Aorta (tissue), 5 donors: Measurements from ENCODE around the gene NACC2. TPM values are rescaled to one million over a fixed set of nuclear protein-coding genes. Genes with fewer than 3 reads are reported as not detected.

Source experiments
- ATAC-seq: fragments of 200-7000 bp; cut with Tn5 transposase; one replicate; pipeline ENCODE4 v1.9.1; 2022; ENCODE audit warnings: moderate library complexity; ENCODE audit not compliant: low FRiP score
- DNase-seq, 2 donors: peaks; one replicate each; pipeline ENCODE4 v3.0.0-alpha.2; 2020
- H3K27ac ChIP-seq, 2 donors: one replicate each; pipeline ENCODE4 v1.5.1; 2013; ENCODE audit warnings: low read length in 2 of 2, mild to moderate bottlenecking in 2 of 2, moderate library complexity in 2 of 2, control low read depth in 1 of 2, inconsistent platforms in 1 of 2, low read depth in 1 of 2
- H3K27me3 ChIP-seq, 2 donors: one replicate each; pipeline ENCODE4 v1.6.1; 2013; ENCODE audit warnings: control low read depth in 1 of 2, low read length in 1 of 2, mild to moderate bottlenecking in 1 of 2, moderate library complexity in 1 of 2; ENCODE audit not compliant: insufficient read depth in 2 of 2, control insufficient read depth in 1 of 2
- H3K36me3 ChIP-seq, 2 donors: one replicate each; pipeline ENCODE4 v1.6.1; 2013; ENCODE audit warnings: control low read depth in 1 of 2, low read length in 1 of 2, mild to moderate bottlenecking in 1 of 2; ENCODE audit not compliant: insufficient read depth in 2 of 2, control insufficient read depth in 1 of 2
- H3K4me1 ChIP-seq, 2 donors: one replicate each; pipeline ENCODE4 v1.6.1; 2013; ENCODE audit warnings: low read length in 2 of 2, control low read depth in 1 of 2, mild to moderate bottlenecking in 1 of 2, moderate library complexity in 1 of 2; ENCODE audit not compliant: insufficient read depth in 2 of 2, control insufficient read depth in 1 of 2
- H3K4me3 ChIP-seq, 2 donors: one replicate each; pipeline ENCODE4 v1.5.1; 2013; ENCODE audit warnings: low read length in 2 of 2, control low read depth in 1 of 2, mild to moderate bottlenecking in 1 of 2
- H3K9me3 ChIP-seq: one replicate; pipeline ENCODE4 v1.6.1; 2013; ENCODE audit warnings: mild to moderate bottlenecking, low read length; ENCODE audit not compliant: control insufficient read depth
- WGBS, 2 donors: extraction: QIAGEN DNeasy Blood & Tissue Kit; methylation state at CpG; one replicate each; pipeline ENCODE4 v1.1.7; 2013; 5-methylcytosine and 5-hydroxymethylcytosine counted together
- intact Hi-C, 2 donors: fragments of 100-400 bp; cut with DNase I; formaldehyde crosslinking; loops; one replicate each; pipeline versions ENCODE4 v1.14.2 to v1.15.0; 2022
- polyA plus RNA-seq, 2 donors: library from polyadenylated mRNA; stranded (reverse); fragments of 200-250 nt; gene quantifications; one replicate each; pipeline ENCODE4 v1.2.3, GENCODE V29; 2013
- total RNA-seq, 2 donors: library from RNA; stranded (reverse); fragmentation: NEBNext Ultra II Directional; extraction: Animal tissue kit (Norgen Biotek cat#: 25700); gene quantifications; one replicate each; pipeline ENCODE4 v1.2.1, GENCODE V29; 2021
- donor health status: healthy with polysubstance abuse.
- donor health status: Bipolar disorder and iron deficiency.
- donor health status: DM: no; HTN: no; CAD: no.
- donor health status: DM: no; HTN: no; CAD: no.
- donor health status: DM: yes; HTN: yes; CAD: no.

Gene NACC2
- total and polyA plus RNA-seq, 4 donors, result 10.5 to 61.0 (median 31.5) TPM

DNA sequence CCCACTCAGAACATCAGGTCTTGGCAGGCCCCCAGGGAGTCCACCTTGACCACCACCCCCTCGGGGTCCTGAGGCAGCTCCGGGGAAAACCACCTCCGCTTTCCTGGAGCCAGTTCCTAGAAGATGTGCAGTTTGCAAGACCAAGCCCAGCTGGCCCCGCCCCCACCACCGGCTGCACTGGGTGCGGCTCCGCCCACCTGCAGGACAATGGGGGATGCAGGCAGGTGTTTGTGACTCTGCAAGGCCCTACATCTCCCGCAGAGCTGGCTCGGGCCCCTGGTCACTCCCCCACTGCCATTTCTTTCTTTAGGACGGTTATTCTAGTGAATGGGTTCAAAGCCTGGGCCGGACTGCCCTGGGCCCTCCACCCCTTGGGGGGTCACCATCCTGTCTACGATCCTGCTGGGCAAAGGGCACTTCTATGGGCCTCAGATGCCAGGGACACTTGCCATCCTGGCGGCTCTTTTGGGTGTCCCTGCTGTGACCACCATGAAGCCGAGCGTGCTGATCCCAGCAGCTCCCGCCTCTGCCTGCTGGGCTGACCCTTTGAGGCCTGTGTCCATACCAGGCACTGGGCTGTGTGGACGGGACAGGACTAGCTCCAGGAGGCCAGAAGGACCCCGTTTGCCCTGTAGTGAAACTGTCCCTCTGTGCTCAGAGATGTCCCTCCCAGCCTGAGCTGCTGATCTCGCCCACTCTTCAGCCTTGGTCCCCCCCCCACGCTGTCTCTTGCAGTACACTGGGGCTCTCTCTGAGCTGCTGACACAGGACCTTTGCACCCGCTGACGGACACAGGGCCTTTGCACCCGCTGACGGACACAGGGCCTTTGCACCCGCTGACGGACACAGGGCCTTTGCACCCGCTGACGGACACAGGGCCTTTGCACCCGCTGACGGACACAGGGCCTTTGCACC lies 5.9 kb upstream of the NACC2 start:
- no peak for ATAC-seq
- Histone ChIP-seq H3K27me3 (no peaks in the 10 kb centered on the region), H3K4me3 (no peak overlapping the region), H3K36me3 (no peaks in the 10 kb centered on the region), H3K9me3 (no peaks in the 10 kb centered on the region), H3K27ac (no peak overlapping the region), H3K4me1 (no peaks in the 10 kb centered on the region)
- no peak for DNase-seq
- intact Hi-C loops, result no loop called here
- 62 to 63% methylated on average over 26 of the region's 30 CpGs for whole genome bisulfite sequencing, 2 donors

DNA sequence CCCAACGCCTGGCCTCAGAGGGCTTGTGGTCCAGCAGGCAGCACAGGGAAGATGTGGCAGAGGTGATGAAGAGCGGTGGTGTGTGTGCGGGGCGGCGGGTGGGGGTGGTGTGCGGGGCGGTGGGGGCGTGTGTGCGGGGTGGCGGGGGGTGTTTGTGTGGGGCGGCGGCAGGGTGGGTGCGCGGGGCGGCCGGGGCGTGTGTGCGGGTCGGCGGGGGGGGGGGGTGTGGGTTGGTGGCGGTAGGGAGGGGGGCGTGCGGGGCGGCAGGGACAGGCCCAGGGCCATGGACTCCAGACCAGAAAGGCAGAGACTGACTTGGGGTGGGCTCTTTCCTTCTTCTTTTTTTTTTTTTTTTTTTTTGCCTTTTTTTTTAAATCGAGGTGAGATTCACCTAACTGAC lies 4.5 kb upstream of the NACC2 start:
- H3K27ac ChIP-seq, result no peak overlapping the region
- ATAC-seq (no peak), DNase-seq (no peak)
- H3K36me3 ChIP-seq, result no peaks in the 10 kb centered on the region
- H3K4me1 ChIP-seq, result no peaks in the 10 kb centered on the region
- no peaks in the 10 kb centered on the region for H3K27me3 ChIP-seq
- 71 to 75% methylated on average over 1 to 25 of the region's 25 CpGs for WGBS, 2 donors
- intact Hi-C loops, result no loop called here
- H3K9me3 ChIP-seq, result no peaks in the 10 kb centered on the region
- H3K4me3 ChIP-seq, result no peak overlapping the region

DNA sequence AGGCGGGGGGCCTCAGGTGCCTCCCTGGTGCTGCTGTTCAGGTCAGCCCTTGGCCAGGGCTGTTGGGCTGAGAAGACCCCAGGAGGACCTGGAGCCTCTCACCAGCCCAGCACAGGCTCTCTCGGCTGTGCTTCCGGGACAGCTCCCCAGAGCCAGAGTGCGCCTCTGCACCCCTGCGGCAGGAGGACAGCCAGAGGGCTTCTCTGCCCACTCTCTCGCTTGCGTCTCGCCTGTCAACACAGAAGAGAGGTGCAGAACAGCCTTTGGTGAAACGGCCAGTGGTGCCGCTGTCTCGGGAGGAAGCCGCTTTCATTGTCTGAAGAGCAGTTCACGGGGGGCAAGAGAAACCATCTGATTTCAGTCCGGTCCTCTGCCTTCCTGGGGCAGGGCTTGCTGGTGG lies 3.8 kb upstream of the NACC2 start:
- no peaks in the 10 kb centered on the region for H3K36me3 ChIP-seq
- ATAC-seq (no peak), DNase-seq (no peak)
- H3K9me3 ChIP-seq, result no peaks in the 10 kb centered on the region
- 42 to 44% methylated on average over 14 of the region's 14 CpGs for WGBS, 2 donors
- no peak overlapping the region for H3K27ac ChIP-seq
- H3K4me1 ChIP-seq, result no peaks in the 10 kb centered on the region
- intact Hi-C loops, result no loop called here
- no peaks in the 10 kb centered on the region for H3K27me3 ChIP-seq
- no peak overlapping the region for H3K4me3 ChIP-seq

DNA sequence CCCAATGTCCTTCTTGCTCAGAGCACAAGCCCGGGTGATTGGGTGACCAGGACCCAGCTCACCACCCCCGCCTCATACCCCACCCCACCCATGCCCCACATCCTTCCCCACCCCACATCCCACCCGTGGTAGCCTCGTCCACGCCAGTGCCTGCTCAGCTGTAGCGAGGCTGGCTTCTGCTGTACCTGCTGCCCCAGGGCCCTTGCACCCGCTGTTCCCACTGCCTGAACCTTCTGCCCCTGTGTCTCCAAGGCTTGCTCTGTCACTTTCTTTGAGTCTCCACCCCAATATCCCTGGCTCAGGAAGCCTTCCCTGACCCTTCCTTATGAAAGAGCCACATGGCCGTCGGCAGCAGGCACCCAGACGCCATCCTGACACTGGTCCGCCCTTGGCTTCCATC lies 3.1 kb upstream of the NACC2 start:
- Histone ChIP-seq H3K9me3 (no peaks in the 10 kb centered on the region), H3K36me3 (no peaks in the 10 kb centered on the region), H3K4me1 (no peaks in the 10 kb centered on the region), H3K4me3 (no peak overlapping the region), H3K27ac (no peak overlapping the region), H3K27me3 (no peaks in the 10 kb centered on the region)
- DNase-seq (no peak), ATAC-seq (no peak)
- 82 to 91% methylated on average over 11 of the region's 11 CpGs for WGBS, 2 donors
- intact Hi-C loops, result no loop called here

DNA sequence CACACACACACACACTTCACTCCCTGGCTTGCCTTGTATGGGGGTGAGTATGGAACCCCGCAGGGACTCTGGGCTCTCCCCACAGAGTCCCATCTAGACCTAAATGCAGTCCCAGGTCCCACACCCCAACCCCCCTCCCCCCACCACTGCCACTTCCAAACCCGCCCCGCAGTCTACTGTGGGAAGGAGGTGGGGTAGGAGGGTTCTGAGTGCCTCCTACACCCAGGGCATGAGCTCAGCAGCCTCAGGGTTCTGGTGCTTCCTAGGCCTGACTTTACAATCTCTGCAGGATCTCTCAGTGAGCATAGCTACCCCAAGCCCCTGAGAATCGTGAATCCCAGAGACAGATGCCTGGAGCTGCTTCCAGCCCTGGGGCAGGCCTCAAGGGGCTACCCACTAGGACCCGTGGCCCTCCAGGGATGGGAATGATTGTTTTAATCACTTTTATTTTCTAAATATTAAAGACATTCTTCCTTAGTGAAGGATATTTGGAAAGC lies 1.5 kb upstream of the NACC2 start:
- 81 to 83% methylated on average over 5 of the region's 5 CpGs for WGBS, 2 donors
- Histone ChIP-seq H3K4me1 (peaks cover 0 to 2% of the 10 kb centered on the region in 2 donors), H3K4me3 (no peak overlapping the region), H3K27me3 (no peaks in the 10 kb centered on the region), H3K9me3 (no peaks in the 10 kb centered on the region), H3K27ac (no peak overlapping the region), H3K36me3 (no peaks in the 10 kb centered on the region)
- intact Hi-C loops, result no loop called here
- DNase-seq, result no peak
- ATAC-seq, result no peak

DNA sequence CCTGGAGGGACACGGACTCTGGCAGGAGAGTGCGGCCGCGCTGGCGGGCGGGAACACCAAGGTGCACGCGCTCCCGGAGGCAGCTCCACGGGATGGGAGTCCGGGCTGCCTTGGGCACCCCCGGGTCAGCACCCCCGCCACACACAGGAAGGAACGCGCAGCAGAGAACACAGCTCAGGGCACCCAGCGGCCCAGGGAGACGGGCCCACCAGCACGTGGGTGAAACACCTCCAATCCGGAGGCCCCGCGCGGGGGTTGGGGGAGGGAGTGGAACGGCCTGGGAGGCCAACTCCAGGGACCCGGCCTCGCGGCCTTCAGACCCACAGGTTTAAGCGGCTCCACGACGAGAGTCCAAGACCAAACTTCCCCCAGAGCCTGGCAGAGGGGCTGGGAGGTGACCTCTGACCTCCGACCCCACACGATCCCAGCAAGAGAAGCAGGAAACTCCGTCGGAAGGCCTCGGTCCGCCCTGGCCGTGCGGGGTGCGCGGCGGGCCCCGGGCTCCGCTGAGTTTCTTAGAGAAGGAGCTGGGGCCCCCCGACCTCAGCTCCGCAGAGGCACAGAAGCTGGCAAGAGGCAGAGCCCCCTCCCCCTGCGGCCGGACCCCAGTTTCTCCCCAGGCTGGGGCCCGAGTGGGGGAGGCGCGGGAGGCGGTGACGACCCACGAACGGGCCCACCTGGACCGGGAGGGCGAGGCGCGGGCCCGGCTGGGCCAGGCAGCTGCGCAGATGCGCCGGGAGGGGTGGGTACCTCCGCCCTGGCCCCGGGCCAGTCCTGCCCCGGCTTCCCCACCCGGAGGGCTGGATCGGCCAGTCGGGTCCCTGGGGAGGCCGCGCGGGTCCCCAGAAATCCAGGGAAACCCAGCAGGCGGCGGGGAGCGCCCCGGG lies 851 bp downstream of the NACC2 start:
- intact Hi-C loops, result loop anchor here in 1 of 2 donors (1.0 to 2.0 kb wide), 2 partner anchors 15 to 24 kb away; partner anchors contain the start of gene TMEM250
- peak; percentile 89 to 95 for DNase-seq
- no peaks in the 10 kb centered on the region for H3K27me3 ChIP-seq
- no peaks in the 10 kb centered on the region for H3K36me3 ChIP-seq
- peak; percentile 69 for ATAC-seq
- H3K9me3 ChIP-seq, result no peaks in the 10 kb centered on the region
- H3K27ac ChIP-seq, result peak overlapping the region; percentile 60 to 86
- peak overlapping the region; percentile 86 to 93 for H3K4me3 ChIP-seq
- peaks cover 0 to 2% of the 10 kb centered on the region in 2 donors for H3K4me1 ChIP-seq
- WGBS, 2 donors, result 0% methylated on average over 58 to 74 of the region's 74 CpGs

DNA sequence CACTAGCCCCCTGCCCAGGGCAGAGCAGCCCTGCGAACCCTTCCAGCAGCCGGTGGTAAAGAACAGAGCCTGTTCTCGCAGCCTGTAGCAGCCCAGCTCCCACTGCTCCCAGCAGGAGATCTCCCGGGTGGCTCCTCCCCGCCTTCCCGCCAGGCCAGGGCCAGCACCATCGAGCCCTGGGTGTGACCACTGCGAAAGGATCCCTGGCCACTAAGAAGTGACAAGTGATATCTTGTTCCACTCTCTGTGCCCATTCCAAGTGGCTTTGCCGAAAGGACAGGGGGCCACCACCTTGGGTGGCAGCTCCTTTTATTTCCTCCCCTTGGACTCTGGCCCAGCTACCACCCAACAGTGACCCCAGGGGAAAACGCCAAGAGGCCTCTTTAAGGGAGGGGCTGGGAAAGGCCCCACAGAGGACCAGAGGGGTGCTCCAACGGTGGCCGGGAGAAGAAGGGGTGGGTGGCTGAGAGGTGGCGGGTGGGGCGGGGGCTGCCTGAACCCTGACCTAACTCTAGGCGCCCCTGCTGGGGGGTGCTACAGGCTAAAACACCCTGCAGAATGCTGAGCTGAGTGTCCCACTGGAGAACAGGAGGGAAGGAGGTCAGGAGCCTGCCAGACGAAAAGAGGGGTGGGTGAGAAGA lies 1.6 kb downstream of the NACC2 start:
- DNase-seq, result no peak
- Histone ChIP-seq H3K9me3 (no peaks in the 10 kb centered on the region), H3K4me3 (peak overlapping the region; percentile 86 to 93), H3K27ac (peak overlapping the region in 1 of 2 donors; percentile 60), H3K4me1 (peaks cover 0 to 2% of the 10 kb centered on the region in 2 donors), H3K27me3 (no peaks in the 10 kb centered on the region), H3K36me3 (no peaks in the 10 kb centered on the region)
- intact Hi-C loops, result no loop called here
- 12 to 13% methylated on average over 16 of the region's 16 CpGs for WGBS, 2 donors
- peak; percentile 42 for ATAC-seq

DNA sequence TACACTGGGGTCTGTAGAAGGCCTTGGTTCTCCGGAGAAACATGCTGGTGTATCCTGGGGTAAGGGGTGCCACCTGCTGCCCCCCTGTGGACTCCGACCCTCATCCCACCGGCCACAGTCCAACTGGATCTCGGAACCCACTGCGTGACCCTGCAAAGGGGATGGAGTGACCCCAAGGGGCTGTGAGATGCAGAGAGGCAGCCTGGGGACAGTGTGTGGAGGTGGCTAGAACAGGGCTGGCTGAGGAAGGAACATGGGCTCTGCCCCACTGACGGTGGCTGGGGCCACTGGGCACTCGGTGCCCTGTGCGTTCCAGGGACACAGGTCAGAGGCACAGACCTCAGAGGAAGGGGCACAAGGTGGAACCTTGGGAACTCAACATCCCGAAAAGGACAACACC lies 2.3 kb downstream of the NACC2 start:
- no peaks in the 10 kb centered on the region for H3K36me3 ChIP-seq
- H3K9me3 ChIP-seq, result no peaks in the 10 kb centered on the region
- no peak for ATAC-seq
- no peaks in the 10 kb centered on the region for H3K27me3 ChIP-seq
- DNase-seq, result no peak
- intact Hi-C loops, result no loop called here
- H3K4me1 ChIP-seq, result peaks cover 0 to 2% of the 10 kb centered on the region in 2 donors
- H3K27ac ChIP-seq, result peak overlapping the region in 1 of 2 donors; percentile 14
- 61 to 73% methylated on average over 9 of the region's 9 CpGs for WGBS, 2 donors
- no peak overlapping the region for H3K4me3 ChIP-seq
